Gastrocnemius medialis (tissue), 4 donors: Measurements from ENCODE around the gene CCDC92.

ENCODE experiments used
- CTCF ChIP-seq, 5 experiments: fragments of 450-650 bp in 3 of 5; fragments of 200-600 bp in 2 of 5; sonication (generic) in 2 of 5; IDR thresholded peaks in 4 of 5; conservative IDR thresholded peaks in 1 of 5; 1 replicate in 4 of 5; 2 replicates in 1 of 5; pipeline ENCODE4 v1.5.1; 2016 to 2019; ENCODE audit warnings: antibody characterized with exemption in 5 of 5, mild to moderate bottlenecking in 3 of 5, moderate library complexity in 3 of 5
- POLR2A ChIP-seq, 2 donors: fragments of 450-650 bp; IDR thresholded peaks; one replicate each; pipeline ENCODE4 v1.6.1; 2017; ENCODE audit warnings: antibody characterized with exemption in 2 of 2, mild to moderate bottlenecking in 2 of 2, moderate library complexity in 2 of 2

GRCh38 chr12:123889848-123890535 lies 82.6 kb downstream of the CCDC92 start:
- no peak for TF ChIP-seq CTCF (IDR thresholded peaks at IDR 0.05 in 4 of 5, conservative IDR thresholded peaks at IDR 0.05 in 1 of 5)
- TF ChIP-seq POLR2A (IDR thresholded peaks at IDR 0.05) = no peak
